ENCODE measurements around the gene TTC7B. TPM values are rescaled to one million over a fixed set of nuclear protein-coding genes. Genes with fewer than 3 reads are reported as not detected.

Gene TTC7B
- total RNA-seq, 4 donors from 2014 or later, result 14.3 to 48.9 (median 32.5) TPM

DNA sequence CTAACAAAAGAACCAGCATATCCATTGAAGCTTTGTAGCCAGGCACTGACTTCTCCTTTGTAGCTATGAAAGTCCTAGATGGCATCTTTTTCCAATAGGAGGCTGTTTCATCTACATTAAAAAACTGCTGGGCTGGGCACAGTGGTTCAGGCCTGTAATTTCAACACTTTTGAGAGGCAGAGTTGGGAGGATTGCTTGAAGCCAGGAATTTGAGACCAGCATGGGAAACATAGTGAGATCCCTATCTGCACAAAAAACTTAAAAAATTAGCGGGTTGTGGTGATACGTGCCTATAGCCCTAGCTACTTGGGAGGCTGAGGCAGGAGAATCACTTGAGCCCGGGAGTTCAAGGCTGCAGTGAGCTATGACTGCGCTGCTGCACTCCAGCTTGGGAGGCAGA is 251.7 kb downstream of the TTC7B start:
- Histone ChIP-seq H3K9me3 (no peaks in the 10 kb centered on the region), H3K36me3 (peaks cover 7% of the 10 kb centered on the region), H3K27ac (no peak overlapping the region), H3K4me3 (no peak overlapping the region), H3K27me3 (no peaks in the 10 kb centered on the region), H3K4me1 (no peaks in the 10 kb centered on the region)
- no peak for TF ChIP-seq EP300 (IDR thresholded peaks at IDR 0.05)
- WGBS, result 93% methylated on average over 4 of the region's 4 CpGs
- no peak for DNase-seq (ENCODE audit: low spot score in 2 of 2)

DNA sequence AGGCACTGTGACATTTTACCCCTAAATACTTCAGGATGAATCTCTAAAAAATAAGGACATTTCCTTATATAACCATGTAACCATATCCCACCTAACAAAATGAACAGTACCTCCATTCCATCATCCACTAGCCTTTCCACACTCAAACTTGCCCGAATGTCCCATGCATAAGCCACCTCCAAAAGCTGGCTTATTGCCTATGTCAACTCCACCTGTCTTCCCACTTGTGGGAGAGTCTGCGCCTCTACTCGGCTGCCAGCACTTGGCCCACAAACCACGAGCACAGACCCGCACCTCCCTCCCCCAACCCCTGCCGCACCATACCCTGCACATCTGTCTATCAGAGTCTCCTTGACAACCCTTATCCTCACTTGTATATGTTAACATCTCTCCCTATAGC is 253.6 kb downstream of the TTC7B start:
- no peak for DNase-seq (ENCODE audit: low spot score in 2 of 2)
- TF ChIP-seq CTCF (IDR thresholded peaks at IDR 0.05) (no peak), EP300 (IDR thresholded peaks at IDR 0.05) (no peak), POLR2A (IDR thresholded peaks at IDR 0.05) (no peak), POLR2AphosphoS5 (IDR thresholded peaks at IDR 0.05) (no peak)
- Histone ChIP-seq H3K27me3 (no peaks in the 10 kb centered on the region), H3K9me3 (no peaks in the 10 kb centered on the region), H3K36me3 (peaks cover 7% of the 10 kb centered on the region), H3K4me3 (no peak overlapping the region), H3K27ac (no peak overlapping the region), H3K4me1 (no peaks in the 10 kb centered on the region)
- 83% methylated on average over 6 of the region's 6 CpGs for WGBS

DNA sequence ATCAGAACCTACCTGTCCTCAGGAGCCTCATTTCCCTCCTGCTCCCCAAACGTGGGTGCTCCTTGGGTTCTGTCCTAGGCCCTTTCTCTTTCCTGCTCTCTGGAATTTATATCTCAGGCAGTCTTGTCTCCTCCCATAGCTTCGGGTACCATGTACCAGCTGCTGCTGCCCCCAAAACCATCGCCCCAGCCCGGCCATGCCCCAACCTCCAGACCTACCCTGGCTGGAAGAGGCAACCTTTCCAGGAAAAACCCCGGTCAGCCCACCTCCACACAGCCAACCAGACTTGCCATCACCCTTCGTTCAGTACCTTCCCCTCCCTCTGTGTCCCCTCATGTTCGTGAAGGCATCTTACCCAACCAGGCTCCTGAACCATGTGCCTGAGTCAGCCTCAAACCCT is 254.3 kb downstream of the TTC7B start:
- Histone ChIP-seq H3K27me3 (no peaks in the 10 kb centered on the region), H3K36me3 (peaks cover 1% of the 10 kb centered on the region), H3K4me3 (no peak overlapping the region), H3K4me1 (no peaks in the 10 kb centered on the region), H3K9me3 (no peaks in the 10 kb centered on the region), H3K27ac (no peak overlapping the region)
- 89% methylated on average over 7 of the region's 7 CpGs for WGBS
- DNase-seq (ENCODE audit: low spot score in 2 of 2), result no peak
- TF ChIP-seq EP300 (IDR thresholded peaks at IDR 0.05), result no peak
- TF ChIP-seq POLR2A (IDR thresholded peaks at IDR 0.05), result no peak
- TF ChIP-seq CTCF (IDR thresholded peaks at IDR 0.05), result no peak
- TF ChIP-seq POLR2AphosphoS5 (IDR thresholded peaks at IDR 0.05), result no peak

DNA sequence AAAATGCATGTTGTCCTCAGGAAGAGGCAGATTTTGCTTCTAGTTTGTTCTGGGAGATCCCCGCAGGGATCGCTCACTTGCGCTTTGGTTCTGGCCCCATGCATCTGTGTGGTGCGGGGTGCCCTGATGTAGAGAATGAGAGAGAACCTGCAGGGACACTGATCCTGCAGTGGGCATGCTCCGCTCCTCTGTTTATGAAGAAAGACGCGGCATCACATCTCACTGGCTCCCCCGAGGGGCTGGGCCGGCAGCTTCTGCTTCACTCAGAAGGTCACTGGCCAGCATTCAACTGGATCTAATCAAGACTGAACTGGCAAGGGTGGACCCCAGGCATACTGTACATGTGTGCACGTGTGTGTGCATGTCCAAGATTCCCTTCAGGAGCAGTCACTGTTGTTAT is 255.2 kb downstream of the TTC7B start:
- DNase-seq (ENCODE audit: low spot score in 2 of 2), result no peak
- Histone ChIP-seq H3K27me3 (no peaks in the 10 kb centered on the region), H3K36me3 (no peaks in the 10 kb centered on the region), H3K9me3 (no peaks in the 10 kb centered on the region), H3K27ac (no peak overlapping the region), H3K4me3 (no peak overlapping the region), H3K4me1 (no peaks in the 10 kb centered on the region)
- TF ChIP-seq EP300 (IDR thresholded peaks at IDR 0.05), result no peak
- no peak for TF ChIP-seq CTCF (IDR thresholded peaks at IDR 0.05)
- no peak for TF ChIP-seq POLR2AphosphoS5 (IDR thresholded peaks at IDR 0.05)
- no peak for TF ChIP-seq POLR2A (IDR thresholded peaks at IDR 0.05)
- WGBS, result 93% methylated on average over 10 of the region's 10 CpGs

DNA sequence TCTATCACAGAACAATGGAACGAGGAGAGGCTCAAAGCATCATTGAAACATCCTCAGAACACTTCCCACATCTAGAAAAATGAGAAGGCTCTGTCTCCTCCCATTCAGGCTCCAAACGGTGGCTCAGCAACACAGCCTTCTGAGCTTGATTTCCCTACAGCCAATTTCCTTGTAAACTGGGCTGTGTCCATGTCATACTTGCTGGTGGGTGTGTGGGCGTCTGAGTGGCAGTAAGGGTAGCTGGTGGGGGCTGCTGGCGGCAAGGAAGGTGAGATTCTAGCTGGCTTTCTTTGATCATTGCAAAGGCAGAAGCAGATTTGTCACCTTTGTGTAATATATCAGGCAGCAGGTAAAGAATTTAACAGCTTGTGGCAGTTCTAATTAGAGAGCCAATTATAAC is 255.7 kb downstream of the TTC7B start:
- Histone ChIP-seq H3K4me3 (no peak overlapping the region), H3K27me3 (no peaks in the 10 kb centered on the region), H3K36me3 (no peaks in the 10 kb centered on the region), H3K27ac (no peak overlapping the region), H3K9me3 (no peaks in the 10 kb centered on the region), H3K4me1 (no peaks in the 10 kb centered on the region)
- 81% methylated on average over 4 of the region's 4 CpGs for WGBS
- DNase-seq (ENCODE audit: low spot score in 2 of 2), result no peak
- TF ChIP-seq POLR2A (IDR thresholded peaks at IDR 0.05) (no peak), EP300 (IDR thresholded peaks at IDR 0.05) (no peak), CTCF (IDR thresholded peaks at IDR 0.05) (no peak), POLR2AphosphoS5 (IDR thresholded peaks at IDR 0.05) (no peak)

GRCh38 chr14:90559811-90560492 is 256.3 kb downstream of the TTC7B start:
- Histone ChIP-seq H3K36me3 (no peaks in the 10 kb centered on the region), H3K4me3 (no peak overlapping the region), H3K4me1 (no peaks in the 10 kb centered on the region), H3K9me3 (no peaks in the 10 kb centered on the region), H3K27ac (no peak overlapping the region), H3K27me3 (no peaks in the 10 kb centered on the region)
- DNase-seq (ENCODE audit: low spot score in 2 of 2), result no peak
- WGBS, result 94% methylated on average over 16 of the region's 16 CpGs
- no peak for TF ChIP-seq POLR2AphosphoS5 (IDR thresholded peaks at IDR 0.05)
- TF ChIP-seq CTCF (IDR thresholded peaks at IDR 0.05), result no peak
